CD4-positive, alpha-beta T cell treated with Interferon alpha-2 for 1 hour (primary cell): ENCODE measurements around the gene NCAPH2.

Source experiments
- DNase-seq, 2 donors: peaks; one replicate each; pipeline ENCODE4 v3.0.0-alpha.2; 2020 to 2022

NCAPH2 gene

DNA sequence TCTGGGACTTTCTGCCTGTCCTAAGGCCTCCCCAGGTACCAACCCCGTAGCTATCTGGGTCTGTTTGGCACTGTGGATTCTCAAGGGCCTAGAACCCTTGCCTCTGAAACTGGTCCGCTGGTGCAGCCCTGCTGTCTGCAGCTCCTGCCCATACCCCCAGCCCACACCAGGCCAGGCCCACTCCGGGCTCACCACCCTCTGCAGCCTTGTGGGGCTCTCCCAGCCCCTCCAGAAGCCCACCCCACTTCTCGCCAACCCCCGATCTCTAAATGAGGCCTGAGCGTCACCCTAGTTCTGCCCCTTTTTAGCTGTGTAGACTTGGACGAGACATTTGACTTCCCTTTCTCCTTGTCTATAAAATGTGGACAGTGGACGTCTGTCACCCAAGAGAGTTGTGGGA lies 42.4 kb downstream of the NCAPH2 start:
- DNase-seq = no peak

DNA sequence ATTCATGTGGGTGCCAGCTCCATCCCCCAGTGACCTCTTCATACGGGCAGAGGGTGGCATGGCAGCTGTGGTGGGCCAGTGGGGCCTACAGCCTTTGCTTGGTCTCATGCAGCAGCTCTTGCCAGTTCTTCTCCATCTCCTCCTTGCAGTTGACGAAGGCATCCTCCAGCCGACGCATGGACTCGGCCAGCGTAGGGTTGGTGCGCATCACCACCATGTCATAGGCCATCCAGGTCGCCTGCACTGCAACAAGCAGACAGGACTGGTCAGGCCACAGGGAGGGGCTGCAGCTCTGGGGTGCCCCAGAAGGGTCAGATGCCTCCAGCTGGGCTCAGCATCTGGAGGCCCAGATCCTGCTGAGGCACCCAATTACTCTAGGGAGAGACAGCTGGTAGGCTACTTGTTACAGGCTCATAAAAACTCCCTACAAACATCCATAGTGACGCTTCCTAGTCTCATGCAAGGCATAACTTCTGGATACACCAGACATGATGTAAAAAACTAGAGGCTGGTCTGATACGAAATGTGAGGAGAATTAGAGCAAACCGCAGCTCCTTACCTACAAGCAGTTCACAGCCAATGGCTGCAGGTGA lies 43.2 kb downstream of the NCAPH2 start:
- no peak for DNase-seq

DNA sequence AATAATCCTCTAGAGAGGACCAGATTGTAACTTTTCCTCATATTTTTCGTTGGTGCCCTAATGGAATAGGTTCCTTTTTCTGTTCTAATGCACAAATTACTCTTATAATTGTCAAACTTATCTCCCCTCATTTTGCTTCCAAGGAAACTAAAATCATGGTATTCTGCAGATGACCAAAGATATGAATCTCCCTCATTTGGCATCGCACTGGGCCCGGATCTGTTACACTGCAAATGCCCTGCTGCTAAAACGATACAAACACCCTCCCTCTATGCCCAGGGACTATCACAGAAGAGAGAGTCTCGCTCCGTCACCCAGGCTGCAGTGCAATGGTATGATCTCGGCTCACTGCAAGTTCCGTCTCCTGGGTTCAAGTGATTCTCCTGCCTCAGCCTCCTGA lies 45.3 kb downstream of the NCAPH2 start:
- no peak for DNase-seq

DNA sequence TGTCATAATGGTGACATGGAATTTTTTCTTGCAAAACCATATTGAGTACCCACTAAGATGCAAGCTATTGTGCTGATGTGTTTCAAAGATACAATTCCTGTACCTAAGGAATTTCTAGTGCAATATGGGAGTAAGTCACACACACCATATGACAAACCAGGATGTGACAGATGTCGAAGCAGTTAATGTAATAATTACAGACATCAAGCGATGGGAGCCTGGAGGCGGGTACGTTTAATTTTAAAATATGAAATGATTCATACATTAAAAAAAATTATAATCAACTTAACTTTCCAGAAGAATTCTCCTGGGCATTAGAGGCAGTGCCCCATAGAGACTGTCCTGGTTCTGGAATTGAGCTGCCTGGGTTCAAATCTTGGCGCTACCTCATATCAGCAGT lies 48.7 kb downstream of the NCAPH2 start:
- DNase-seq = no peak

DNA sequence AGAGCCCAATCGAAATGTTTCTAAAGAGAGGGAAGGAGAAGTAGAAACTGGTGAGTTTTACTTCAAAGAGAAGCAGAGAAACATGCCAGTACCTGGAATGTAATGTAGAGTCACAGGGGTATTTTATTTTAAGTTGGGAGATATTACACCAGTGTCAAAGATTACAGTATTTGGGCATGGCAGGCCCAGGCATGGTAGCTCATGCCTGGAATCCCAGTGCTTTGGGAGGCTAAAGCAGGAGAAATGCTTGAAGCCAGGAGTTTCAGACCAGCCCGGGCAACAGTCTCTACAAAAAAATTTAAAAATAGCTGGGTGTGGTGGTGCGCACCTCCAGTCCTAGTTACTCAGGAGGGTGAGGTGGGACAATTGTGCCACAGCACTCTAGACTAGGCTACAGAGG lies 52.0 kb downstream of the NCAPH2 start:
- no peak for DNase-seq

DNA sequence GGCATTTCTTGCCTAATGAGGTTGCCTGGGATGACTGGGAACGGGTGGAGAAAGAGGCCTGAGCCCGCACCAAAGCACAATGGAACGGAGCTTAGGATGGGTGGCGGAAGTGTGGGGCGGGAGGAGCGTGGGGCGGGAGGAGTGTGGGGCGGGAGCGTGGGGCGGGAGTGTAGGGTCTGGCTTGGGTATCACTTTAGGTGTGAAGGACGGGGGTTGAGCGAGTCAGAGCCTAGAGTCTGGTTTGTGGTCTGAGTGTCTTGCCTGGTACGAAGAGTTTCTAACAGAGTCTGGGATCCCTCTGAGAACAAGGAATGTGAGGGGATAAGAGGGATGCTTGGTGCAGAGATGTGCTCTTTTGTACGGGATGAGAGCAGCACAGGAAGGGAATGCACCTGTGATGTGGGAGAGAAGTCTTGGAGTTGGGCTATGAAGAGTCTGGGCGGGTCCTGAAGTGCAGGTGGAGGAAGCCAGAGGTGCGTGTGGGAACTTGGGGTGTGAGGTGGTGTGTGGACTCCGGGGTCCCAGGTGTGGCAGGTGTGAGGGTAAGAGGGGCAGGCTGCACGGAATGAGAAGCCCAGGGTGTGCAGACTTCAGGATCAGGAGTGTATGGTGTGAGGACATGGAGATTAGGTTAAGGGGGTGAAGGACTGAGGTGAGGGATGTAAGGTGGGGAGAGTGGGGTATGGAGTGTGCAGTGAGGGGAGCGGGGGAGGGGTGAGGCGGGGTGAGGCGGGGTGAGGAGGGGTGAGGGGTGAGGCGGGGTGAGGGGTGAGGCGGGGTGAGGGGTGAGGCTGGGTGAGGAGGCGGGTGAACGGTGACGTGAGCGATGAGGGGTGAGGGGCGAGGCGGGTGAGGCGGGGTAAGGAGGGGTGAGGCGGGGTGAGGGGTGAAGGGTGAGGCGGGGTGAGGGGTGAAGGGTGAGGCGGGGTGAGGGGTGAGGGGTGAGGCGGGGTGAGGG lies 53.7 kb downstream of the NCAPH2 start:
- DNase-seq = peak in 1 of 2 donors; percentile 41

DNA sequence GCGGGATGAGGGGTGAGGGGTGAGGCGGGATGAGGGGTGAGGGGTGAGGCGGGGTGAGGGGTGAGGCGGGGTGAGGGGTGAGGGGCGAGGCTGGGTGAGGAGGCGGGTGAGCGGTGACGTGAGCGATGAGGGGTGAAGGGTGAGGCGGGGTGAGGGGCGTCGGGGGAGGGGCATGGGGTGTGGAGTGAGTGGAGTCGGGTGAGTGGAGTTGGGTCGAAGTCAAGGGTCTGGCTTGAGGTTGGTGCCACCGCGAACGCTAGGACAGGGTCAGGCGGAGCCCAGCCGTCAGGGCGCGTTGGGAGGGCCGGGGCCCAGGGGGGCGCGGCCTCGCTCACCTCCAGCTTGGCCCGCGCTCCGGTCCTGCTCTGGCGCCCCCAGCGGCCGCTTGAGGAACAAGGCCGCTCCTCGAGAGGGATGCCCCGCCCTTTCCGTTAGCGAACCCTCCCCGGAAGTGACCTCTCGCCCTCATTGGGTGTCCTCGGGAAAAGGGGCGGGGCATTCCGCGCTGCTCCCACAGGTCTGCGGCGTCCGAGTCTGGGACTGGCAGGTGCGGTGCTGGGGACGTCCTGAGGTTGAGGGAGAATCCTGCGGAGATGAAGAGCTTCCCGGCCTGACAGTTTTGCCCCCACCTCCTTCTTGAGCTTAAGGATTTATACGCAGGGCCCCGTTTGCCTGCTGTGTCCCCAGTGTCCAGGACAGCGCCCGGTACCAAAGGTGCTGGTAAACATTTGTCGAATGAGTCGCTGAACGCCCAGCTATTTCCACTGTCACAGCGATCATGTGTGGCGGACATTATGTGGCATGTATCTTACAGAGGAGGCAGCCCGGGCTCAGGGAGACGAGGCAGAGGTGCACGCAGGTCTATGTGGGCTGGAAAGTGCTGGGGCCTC lies 54.7 kb downstream of the NCAPH2 start, which contains the start of gene SYCE3:
Gene SYCE3, minus strand, starts transcription at position 397 of the 890 bp plus-strand sequence. CDS start 6,514 bp downstream, outside the sequence.
- peak; percentile 96 to 98 for DNase-seq

DNA sequence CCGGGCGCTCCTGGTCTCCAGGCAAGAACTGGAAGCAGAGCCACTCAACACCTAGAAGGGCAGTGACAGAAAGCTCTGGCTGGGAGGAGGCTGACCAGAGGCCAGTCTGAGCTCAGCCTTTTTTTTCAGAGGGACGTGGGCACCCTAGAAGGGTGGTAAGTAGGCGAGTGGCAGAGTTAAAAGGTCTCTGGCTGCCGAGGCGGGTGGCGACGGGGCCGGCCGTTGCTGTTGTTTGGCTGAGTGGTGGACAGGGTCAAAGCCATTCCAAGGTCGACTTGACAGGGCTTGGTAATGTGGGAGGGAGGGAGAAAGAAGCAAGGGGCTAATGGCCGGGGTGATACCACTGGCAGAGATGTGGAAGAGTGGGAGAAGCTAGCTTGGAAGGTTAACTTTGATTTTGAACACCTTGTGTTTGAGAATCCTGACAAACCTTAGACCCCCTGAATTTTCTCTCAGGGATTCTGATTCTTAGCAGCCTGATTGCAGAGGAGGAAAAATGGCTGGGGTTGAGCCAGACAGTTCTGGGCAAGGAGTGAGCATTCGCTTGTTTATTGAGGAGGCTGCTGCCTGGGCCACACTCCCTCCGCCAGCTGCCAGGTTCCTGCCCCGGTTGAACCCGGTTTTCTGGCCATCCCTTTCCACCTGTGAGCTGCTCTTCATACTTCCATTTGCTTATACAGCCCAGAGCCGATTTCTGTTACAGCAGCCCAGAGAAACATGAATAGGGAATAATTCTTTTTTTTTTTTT lies 55.6 kb downstream of the NCAPH2 start:
- no peak for DNase-seq

DNA sequence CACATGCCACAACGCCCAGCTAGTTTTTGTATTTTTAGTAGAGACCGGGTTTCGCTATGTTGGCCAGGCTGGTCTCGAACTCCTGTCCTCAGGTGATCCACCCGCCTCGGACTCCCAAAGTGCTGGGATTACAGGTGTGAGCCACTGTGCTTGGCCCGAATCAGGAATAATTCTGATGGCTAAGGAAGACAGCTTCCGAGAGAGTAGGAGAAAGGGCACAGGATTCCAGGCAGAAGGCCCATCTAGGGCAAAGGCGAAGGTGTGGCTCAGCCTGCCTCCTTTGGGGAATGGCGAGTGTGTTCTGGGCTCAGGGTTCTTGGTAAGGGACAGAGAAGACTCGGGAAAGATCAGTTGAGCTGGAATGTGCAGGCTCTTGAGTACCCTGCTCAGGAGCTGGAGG lies 56.3 kb downstream of the NCAPH2 start:
- DNase-seq = no peak

DNA sequence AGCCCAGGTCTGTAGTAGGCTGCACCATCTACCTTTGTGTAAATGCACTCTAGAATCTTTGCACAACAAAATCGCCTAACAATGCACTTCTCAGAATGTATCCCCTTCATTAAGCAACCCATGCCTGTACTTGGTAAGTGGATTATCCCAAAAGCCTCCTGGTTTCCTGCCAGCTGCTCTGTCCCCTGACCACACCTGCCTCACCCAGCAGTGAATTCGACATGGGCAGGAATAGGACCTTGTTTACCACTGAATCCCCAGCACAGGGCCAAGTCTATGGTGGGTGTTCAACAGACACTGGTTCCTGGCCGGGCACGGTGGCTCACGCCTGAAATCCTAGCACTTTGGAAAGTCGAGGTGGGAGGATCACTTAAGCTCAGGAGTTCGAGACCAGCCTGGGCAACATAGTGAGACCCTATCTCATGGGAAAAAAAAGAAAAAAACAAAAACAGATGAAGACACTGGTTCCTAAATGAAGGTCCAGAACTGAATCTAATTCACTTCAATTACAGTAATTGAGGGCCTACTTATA lies 59.8 kb downstream of the NCAPH2 start:
- no peak for DNase-seq

DNA sequence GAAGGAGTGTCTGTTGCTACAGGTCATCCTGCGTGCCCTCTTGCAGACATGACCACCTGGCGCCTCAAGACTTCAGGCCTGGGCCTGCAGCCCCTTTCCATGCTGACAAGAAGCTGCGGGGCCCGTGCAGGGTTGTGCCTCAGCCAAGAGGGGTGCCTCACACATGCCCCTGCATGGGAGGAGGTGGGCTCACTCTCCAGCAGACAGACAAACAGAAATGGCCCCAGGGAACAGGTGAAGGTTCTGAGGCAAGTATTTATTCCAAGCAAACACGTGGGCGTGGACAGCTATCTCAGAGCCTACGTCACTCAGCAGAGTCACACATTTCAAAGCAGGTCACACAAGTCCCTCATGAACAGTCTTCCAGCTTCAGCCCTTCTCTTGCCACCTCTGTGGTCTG lies 60.6 kb downstream of the NCAPH2 start:
- DNase-seq = no peak

DNA sequence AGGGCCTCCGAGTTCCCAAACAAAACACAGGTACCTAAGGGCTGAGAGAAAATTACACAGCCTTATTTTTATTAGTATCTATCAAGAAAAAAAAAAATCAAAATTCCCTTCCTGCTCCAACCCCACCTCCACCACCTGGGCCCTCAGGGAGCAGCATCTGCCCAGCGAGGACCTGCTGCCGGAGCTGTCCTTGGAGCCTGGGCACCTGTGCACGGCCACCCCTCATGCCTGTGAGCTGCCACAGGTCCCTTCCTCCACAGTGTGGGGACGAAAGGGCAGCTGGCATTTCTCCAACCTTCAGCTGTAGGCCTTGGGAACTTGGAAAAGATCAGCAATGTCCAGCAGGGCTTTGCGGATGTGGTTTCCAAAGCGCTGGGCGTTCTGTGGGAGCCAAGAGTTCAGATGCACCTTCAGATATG lies 61.0 kb downstream of the NCAPH2 start:
- DNase-seq = no peak

DNA sequence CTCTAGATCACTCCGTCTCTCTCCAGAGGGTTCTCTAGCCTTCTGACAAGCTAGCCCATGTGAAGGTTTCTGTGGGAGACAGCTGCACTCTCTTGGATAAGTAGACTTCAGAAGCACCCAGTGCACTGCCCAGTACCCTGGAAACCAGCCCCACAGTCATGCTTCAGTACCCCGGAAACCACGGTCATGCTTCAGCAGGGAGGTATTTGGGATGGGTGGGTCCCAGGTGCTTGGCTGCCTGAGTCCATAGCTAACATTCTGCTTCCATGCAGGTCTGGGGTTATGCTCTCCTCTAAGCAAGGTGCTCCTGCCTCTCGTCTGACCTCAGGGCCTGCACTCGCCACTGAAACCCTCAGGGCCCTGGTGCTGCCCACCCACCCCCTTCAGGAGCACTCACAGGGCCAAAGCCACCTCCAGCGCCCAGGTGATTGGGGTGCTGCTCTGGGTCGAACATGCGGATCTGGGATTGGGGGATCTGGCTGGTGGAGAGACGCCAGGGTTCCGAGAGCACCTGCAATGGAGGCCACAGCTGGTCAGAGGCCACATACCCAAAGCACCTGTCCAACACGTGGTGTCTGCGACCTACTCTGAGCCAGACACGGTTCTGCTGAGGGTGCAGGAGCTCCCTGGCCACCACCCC lies 62.0 kb downstream of the NCAPH2 start:
- DNase-seq = no peak

DNA sequence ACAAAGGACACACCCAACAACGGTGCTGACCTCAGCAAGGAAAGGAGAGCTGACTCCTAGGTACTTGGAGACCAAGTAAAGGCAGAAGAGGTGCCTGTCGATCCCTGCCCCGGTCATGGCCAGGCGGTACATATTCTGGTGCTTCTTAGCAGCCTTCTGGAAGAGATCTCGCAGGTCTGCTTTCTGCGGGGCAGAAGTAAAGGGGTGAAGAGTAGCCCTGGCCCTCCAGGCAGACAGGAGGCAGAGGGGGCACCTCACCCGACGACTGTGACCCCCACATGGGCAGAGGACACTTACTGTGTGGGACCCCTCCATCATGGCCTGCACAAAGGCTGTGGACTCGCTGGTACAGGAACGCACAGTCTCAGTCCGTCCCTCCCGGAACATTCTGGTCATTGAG lies 62.8 kb downstream of the NCAPH2 start:
- no peak for DNase-seq

DNA sequence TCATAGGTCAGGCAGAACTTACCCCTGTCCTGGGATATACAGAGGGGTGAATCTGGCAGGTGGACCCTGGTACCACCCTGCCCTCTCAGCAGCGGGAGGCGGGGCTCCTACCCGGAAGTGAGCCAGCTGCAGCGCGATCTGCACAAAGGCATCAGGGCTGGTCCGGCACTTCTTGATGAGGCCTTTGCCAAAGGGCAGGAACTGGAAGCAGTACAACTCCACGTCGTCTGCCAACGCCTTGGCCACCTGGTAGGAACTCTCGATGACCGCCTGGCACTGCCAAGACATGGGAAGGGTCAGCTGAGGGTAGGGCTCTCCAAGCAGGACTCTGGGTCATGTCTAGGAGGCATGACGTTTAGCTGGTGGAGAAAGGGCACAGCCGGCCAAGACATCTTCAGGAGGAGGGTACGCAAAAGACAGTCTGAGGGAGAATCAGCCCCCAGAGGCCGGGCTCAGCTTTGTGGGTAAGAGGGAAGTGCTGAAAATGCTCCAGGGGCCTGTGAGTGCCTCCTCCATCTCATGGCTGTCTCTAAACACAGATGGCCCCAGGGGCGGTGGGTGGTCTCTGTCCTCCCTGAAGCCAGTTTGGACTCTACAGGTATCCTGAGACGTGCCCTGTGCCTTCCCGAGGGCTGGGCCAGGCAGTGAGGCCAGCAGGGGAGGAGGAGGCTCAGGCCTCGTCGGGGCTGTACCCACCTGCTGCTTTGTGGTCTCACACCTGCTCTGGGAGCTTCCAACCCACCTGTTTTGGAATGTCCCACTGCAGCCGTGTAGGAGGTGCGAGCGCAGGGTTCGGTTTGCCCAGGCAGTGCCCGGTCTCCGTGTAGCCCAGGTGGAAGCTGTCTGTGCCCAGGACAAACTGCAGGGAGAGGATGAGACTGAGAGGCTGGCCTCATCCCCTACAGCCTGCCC lies 63.5 kb downstream of the NCAPH2 start:
- DNase-seq = no peak

DNA sequence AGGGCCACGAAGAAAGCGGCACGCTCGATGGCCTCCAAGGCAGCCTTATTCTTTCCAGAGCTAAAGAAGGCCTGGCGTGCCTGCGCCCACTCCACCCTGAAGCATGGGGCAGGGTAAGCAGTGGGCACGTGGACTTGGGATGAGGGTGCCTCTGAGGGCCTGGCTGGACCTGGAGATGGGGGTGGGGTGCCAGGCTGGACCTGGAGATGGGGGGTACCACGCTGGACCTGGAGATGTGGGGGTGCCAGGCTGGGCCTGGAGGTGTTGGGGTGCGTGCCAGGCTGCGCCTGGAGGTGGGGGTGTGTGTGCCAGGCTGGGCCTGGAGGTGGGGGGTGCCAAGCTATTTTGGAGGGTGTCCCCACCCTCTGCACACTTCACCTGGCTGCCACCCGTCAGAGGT lies 64.9 kb downstream of the NCAPH2 start:
- DNase-seq = no peak

DNA sequence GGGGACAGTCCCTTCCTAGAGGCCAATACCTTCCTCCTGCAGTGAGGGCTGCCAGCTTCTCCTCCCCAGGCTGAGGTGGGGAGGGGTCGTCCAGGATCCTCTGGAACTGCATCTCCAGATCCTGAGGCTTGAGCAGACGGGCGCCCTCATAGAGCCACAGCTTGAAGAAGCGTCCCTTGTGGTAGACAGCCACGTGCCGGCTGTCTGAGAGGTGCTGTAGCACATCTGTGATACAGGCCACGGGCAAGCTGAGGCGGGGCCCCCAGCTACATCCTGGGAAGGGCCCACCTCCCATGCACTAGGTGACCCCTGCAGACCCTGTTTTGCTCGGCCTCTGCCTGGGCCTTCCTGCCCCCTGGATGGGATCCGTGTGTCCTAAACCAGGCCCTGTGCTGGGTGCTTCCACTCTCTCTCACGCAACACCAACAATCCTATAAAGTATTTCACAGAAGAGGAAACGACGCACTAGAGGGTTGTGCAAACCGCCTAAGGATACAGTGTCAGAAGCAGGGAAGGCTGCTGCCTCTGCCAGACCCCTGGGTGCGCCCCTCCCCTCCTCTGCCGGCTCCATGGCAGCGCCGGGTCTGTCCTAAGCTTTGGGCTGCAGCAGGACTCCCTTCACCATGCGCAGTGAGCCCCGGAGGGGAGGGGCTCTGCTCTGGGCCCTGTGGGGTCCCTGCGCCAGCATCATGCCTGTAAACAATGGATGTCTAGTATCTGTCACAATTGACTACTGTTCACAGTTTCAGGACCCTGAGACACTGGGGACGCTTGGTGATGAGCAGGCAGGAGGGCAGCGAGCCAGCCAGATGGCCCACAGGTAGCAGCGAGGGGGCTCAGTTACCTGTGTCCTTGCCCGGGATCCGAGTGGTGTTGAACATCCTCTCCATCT lies 65.7 kb downstream of the NCAPH2 start:
- no peak for DNase-seq

DNA sequence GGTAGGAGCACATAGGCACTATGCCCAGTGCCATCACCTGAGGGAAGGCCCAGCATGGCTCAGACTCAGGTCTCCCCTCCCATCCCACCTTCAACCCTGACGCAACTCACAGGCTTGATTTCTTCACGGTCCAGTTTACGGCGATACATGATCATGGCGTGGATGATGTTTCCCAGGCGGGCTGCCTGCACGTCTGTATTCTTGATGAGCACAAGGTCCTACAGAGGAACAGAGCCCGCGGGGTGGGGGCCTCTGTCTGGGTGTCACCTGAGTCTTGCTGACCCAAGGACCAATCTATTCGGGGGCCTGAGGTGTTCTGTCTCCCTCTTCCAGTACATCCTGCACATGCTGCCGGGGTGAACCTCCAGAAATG lies 66.3 kb downstream of the NCAPH2 start:
- no peak for DNase-seq
